ENCODE measurements around the gene MBD3.
"Not testable (repeated sequence)": the region's sequence is repeated elsewhere in the genome, so short reads cannot be mapped to it uniquely, and the experiment has no call there.

The MBD3 gene

GRCh38 chr19:1592755-1593500 is at the start of gene MBD3:
TSS of gene MBD3 (minus strand) at chr19:1592865. CDS start at chr19:1592631, 234 bp downstream.
- peak; percentile 80 to 85 (median 80) for DNase-seq (ENCODE audit: low read depth in 3 of 3)

GRCh38 chr19:1640893-1641448 is 48.3 kb upstream of the MBD3 start:
- not testable (repeated sequence) for DNase-seq (ENCODE audit: low read depth in 3 of 3)

- no peak for DNase-seq (ENCODE audit: low read depth in 3 of 3)
Observed at GRCh38 chr19:1636325-1637236, 43.9 kb upstream of the MBD3 start.

GRCh38 chr19:1634938-1635243 is 42.2 kb upstream of the MBD3 start:
- DNase-seq (ENCODE audit: low read depth in 3 of 3): no peak

- no peak for DNase-seq (ENCODE audit: low read depth in 3 of 3)
Observed at GRCh38 chr19:1634242-1634937, 41.7 kb upstream of the MBD3 start.

- no peak for DNase-seq (ENCODE audit: low read depth in 3 of 3)
Observed at GRCh38 chr19:1633269-1633826, 40.7 kb upstream of the MBD3 start.

GRCh38 chr19:1632462-1633268 is 40.0 kb upstream of the MBD3 start:
- DNase-seq (ENCODE audit: low read depth in 3 of 3): no peak

GRCh38 chr19:1631557-1632100 is 39.0 kb upstream of the MBD3 start:
- no peak for DNase-seq (ENCODE audit: low read depth in 3 of 3)

GRCh38 chr19:1630811-1631210 is 38.1 kb upstream of the MBD3 start:
- DNase-seq (ENCODE audit: low read depth in 3 of 3): no peak

- no peak for DNase-seq (ENCODE audit: low read depth in 3 of 3)
Observed at GRCh38 chr19:1630012-1630411, 37.3 kb upstream of the MBD3 start.

- no peak for DNase-seq (ENCODE audit: low read depth in 3 of 3)
Observed at GRCh38 chr19:1629256-1629808, 36.7 kb upstream of the MBD3 start.

GRCh38 chr19:1627194-1627593 is 34.5 kb upstream of the MBD3 start:
- no peak for DNase-seq (ENCODE audit: low read depth in 3 of 3)

- DNase-seq (ENCODE audit: low read depth in 3 of 3): no peak
Observed at GRCh38 chr19:1626417-1627010, 33.8 kb upstream of the MBD3 start.

- peak in 1 of 3 experiments; percentile 30 for DNase-seq (ENCODE audit: low read depth in 3 of 3)
Observed at GRCh38 chr19:1624458-1624857, 31.8 kb upstream of the MBD3 start.

GRCh38 chr19:1622541-1622940 is 29.9 kb upstream of the MBD3 start:
- no peak for DNase-seq (ENCODE audit: low read depth in 3 of 3)

GRCh38 chr19:1622007-1622406 is 29.3 kb upstream of the MBD3 start:
- DNase-seq (ENCODE audit: low read depth in 3 of 3): no peak

GRCh38 chr19:1621574-1621973 is 28.9 kb upstream of the MBD3 start:
- no peak for DNase-seq (ENCODE audit: low read depth in 3 of 3)

GRCh38 chr19:1621021-1621420 is 28.4 kb upstream of the MBD3 start:
- DNase-seq (ENCODE audit: low read depth in 3 of 3): no peak

GRCh38 chr19:1620502-1620901 is 27.8 kb upstream of the MBD3 start:
- DNase-seq (ENCODE audit: low read depth in 3 of 3): no peak

- DNase-seq (ENCODE audit: low read depth in 3 of 3): no peak
Observed at GRCh38 chr19:1619703-1620102, 27.0 kb upstream of the MBD3 start.

Data from stimulated activated CD4-positive, alpha-beta T cell treated with anti-CD3 and anti-CD28 coated beads, TNF-alpha, amount 100 ng/mL, for 4 hours (primary cell).